HEK293T (cell line): Measurements from ENCODE around the gene DMAC2L.

Source experiments
- CTCF ChIA-PET: fragments of 350-600 bp; formaldehyde crosslinking; extraction: SDS; loops from one replicate; lab custom pipeline; 2021; ENCODE audit warnings: antibody characterized with exemption, inconsistent platforms; lab: Yijun Ruan, JAX
- POLR2A ChIA-PET: fragments of 350-600 bp; formaldehyde crosslinking; extraction: SDS; loops from one replicate; lab custom pipeline; 2020; ENCODE audit warnings: antibody characterized with exemption, inconsistent platforms; lab: Yijun Ruan, JAX
- DNase-seq: peaks from one replicate; pipeline ENCODE4 v3.0.0; 2012; ENCODE audit warnings: mixed read lengths; ENCODE audit errors: extremely low spot score
- ARNT ChIP-seq: fragments of 450-650 bp; IDR thresholded peaks from 2 replicates; pipeline ENCODE4 v1.6.1; 2017; ENCODE audit warnings: mild to moderate bottlenecking
- BHLHE40 ChIP-seq: fragments of 450-650 bp; IDR thresholded peaks from 2 replicates; pipeline ENCODE4 v1.6.1; 2016; ENCODE audit warnings: mild to moderate bottlenecking, moderate library complexity, borderline replicate concordance
- CTBP1 ChIP-seq: fragments of 450-650 bp; IDR thresholded peaks from 2 replicates; pipeline ENCODE4 v1.6.1; 2016; ENCODE audit warnings: borderline replicate concordance
- ELF4 ChIP-seq: fragments of 450-650 bp; IDR thresholded peaks from 2 replicates; pipeline ENCODE4 v1.6.1; 2017; ENCODE audit warnings: antibody characterized with exemption
- FOXA1 ChIP-seq: fragments of 450-650 bp; IDR thresholded peaks from 2 replicates; pipeline ENCODE4 v1.6.1; 2016; ENCODE audit warnings: mild to moderate bottlenecking
- FOXK2 ChIP-seq: fragments of 450-650 bp; IDR thresholded peaks from 2 replicates; pipeline ENCODE4 v1.6.1; 2016; ENCODE audit warnings: mild to moderate bottlenecking
- FOXM1 ChIP-seq: fragments of 450-650 bp; IDR thresholded peaks from 2 replicates; pipeline ENCODE4 v1.6.1; 2017; ENCODE audit warnings: mild to moderate bottlenecking, borderline replicate concordance
- HDGF ChIP-seq: fragments of 450-650 bp; IDR thresholded peaks from 2 replicates; pipeline ENCODE4 v1.6.1; 2017; ENCODE audit warnings: antibody characterized with exemption, borderline replicate concordance
- L3MBTL2 ChIP-seq: fragments of 450-650 bp; conservative IDR thresholded peaks from 2 replicates; pipeline ENCODE4 v1.6.1; 2016; ENCODE audit warnings: mild to moderate bottlenecking
- LEF1 ChIP-seq: fragments of 450-650 bp; IDR thresholded peaks from 2 replicates; pipeline ENCODE4 v1.6.1; 2017; ENCODE audit warnings: mild to moderate bottlenecking, borderline replicate concordance
- NFRKB ChIP-seq: fragments of 450-650 bp; IDR thresholded peaks from 2 replicates; pipeline ENCODE4 v1.6.1; 2016; ENCODE audit warnings: mild to moderate bottlenecking, moderate library complexity
- PKNOX1 ChIP-seq: fragments of 450-650 bp; IDR thresholded peaks from 2 replicates; pipeline ENCODE4 v1.6.1; 2016
- SP1 ChIP-seq: fragments of 450-650 bp; IDR thresholded peaks from 2 replicates; pipeline ENCODE4 v1.6.1; 2017
- SUZ12 ChIP-seq: fragments of 450-650 bp; IDR thresholded peaks from 2 replicates; pipeline ENCODE4 v1.6.1; 2016; ENCODE audit warnings: mild to moderate bottlenecking
- TARDBP ChIP-seq: fragments of 450-650 bp; IDR thresholded peaks from 2 replicates; pipeline ENCODE4 v1.6.1; 2016
- ZNF384 ChIP-seq: fragments of 450-650 bp; IDR thresholded peaks from 2 replicates; pipeline ENCODE4 v1.6.1; 2016

Gene DMAC2L

GRCh38 chr14:50333014-50333509 lies 20.9 kb downstream of the DMAC2L start:
- POLR2A ChIA-PET = no interaction called here
- DNase-seq = no peak
- no peak for TF ChIP-seq ELF4
- no peak for TF ChIP-seq BHLHE40
- TF ChIP-seq HDGF = no peak
- no peak for TF ChIP-seq FOXM1
- TF ChIP-seq LEF1 = no peak
- no peak for TF ChIP-seq FOXK2
- TF ChIP-seq NFRKB = no peak
- TF ChIP-seq ARNT = no peak
- no peak for TF ChIP-seq FOXA1
- TF ChIP-seq L3MBTL2 = no peak
- TF ChIP-seq ZNF384 = no peak
- no peak for TF ChIP-seq SUZ12
- TF ChIP-seq TARDBP = no peak
- CTCF ChIA-PET = interaction anchor here (1.0 to 1.2 kb wide), 3 partner anchors 12 to 646 kb away, joined by 3 to 4 read pairs (median 3); partner anchors contain the start of gene MAP4K5

GRCh38 chr14:50334211-50334610 lies 22.1 kb downstream of the DMAC2L start:
- no peak for DNase-seq
- ChIA-PET CTCF (interaction anchor here (1.5 kb wide), 1 partner anchor 13 kb away, joined by 10 read pairs; no protein-coding TSS in a partner anchor), POLR2A (no interaction called here)
- no peak for TF ChIP-seq CTBP1

GRCh38 chr14:50335389-50335788 lies 23.3 kb downstream of the DMAC2L start:
- POLR2A ChIA-PET = interaction anchor here (0.7 to 0.9 kb wide), 2 partner anchors 10 to 23 kb away, joined by 3 read pairs; partner anchors contain the start of genes DMAC2L and L2HGDH

GRCh38 chr14:50335989-50336824 lies 24.1 kb downstream of the DMAC2L start:
- DNase-seq = no peak
- ChIA-PET CTCF (no interaction called here), POLR2A (interaction anchor here (0.9 kb wide), 1 partner anchor 24 kb away, joined by 3 read pairs; the partner anchor contains the start of genes DMAC2L and L2HGDH)
- TF ChIP-seq L3MBTL2 (no peak), ARNT (no peak), ZNF384 (no peak), CTBP1 (no peak), TARDBP (no peak), LEF1 (no peak), FOXA1 (no peak), SUZ12 (no peak), BHLHE40 (no peak), FOXK2 (no peak), FOXM1 (no peak), SP1 (no peak), NFRKB (no peak), ELF4 (no peak), HDGF (no peak)

More at GRCh38 chr14:50335389-50335788, 23.3 kb downstream of the DMAC2L start:
- DNase-seq = peak; percentile 70
- no peak for TF ChIP-seq FOXA1
- no peak for TF ChIP-seq FOXM1
- TF ChIP-seq L3MBTL2 = no peak
- no peak for TF ChIP-seq ZNF384
- TF ChIP-seq PKNOX1 = peak; percentile 82
- peak; percentile 24; the same call in 1 of the 2 replicates for TF ChIP-seq CTBP1
- no peak for TF ChIP-seq FOXK2
- peak; percentile 59; the same call in 1 of the 2 replicates for TF ChIP-seq BHLHE40
- CTCF ChIA-PET = interaction anchor here (1.5 kb wide), 1 partner anchor 14 kb away, joined by 10 read pairs; no protein-coding TSS in a partner anchor

- DNase-seq = no peak
- no peak for TF ChIP-seq SP1
- no peak for TF ChIP-seq ZNF384
- no peak for TF ChIP-seq BHLHE40
- ChIA-PET POLR2A (no interaction called here), CTCF (no interaction called here)
These were observed 26.5 kb downstream of the DMAC2L start for GRCh38 chr14:50338587-50338986.

GRCh38 chr14:50339178-50339804 lies 27.2 kb downstream of the DMAC2L start:
- POLR2A ChIA-PET = no interaction called here
- CTCF ChIA-PET = no interaction called here
- TF ChIP-seq FOXK2 = no peak
- no peak for TF ChIP-seq ELF4
- DNase-seq = no peak

GRCh38 chr14:50340045-50340444 lies 27.9 kb downstream of the DMAC2L start:
- ChIA-PET CTCF (no interaction called here), POLR2A (no interaction called here)
- no peak for DNase-seq
- TF ChIP-seq L3MBTL2 (no peak), ARNT (no peak), CTBP1 (no peak), ZNF384 (no peak), BHLHE40 (no peak), ELF4 (no peak), FOXK2 (no peak), PKNOX1 (no peak), NFRKB (no peak), LEF1 (no peak), TARDBP (no peak), FOXA1 (no peak), FOXM1 (no peak), SUZ12 (no peak), SP1 (no peak), HDGF (no peak)
